Loucy (cell line): ENCODE measurements around the gene USF2.

Experiments
- H2AFZ ChIP-seq: fragments of 200-600 bp; sonication (generic); 2 replicates; pipeline ENCODE4 v1.6.0; 2016; ENCODE audit warnings: antibody characterized with exemption, mild to moderate bottlenecking, low read length, moderate library complexity
- H3F3A ChIP-seq: fragments of 200-600 bp; 2 replicates; pipeline ENCODE4 v1.6.0; 2016; ENCODE audit warnings: antibody characterized with exemption, low read depth, mild to moderate bottlenecking
- H3K27me3 ChIP-seq: fragments of 200-600 bp; sonication (generic); 2 replicates; pipeline ENCODE4 v1.6.1; 2014; ENCODE audit warnings: low read length, mild to moderate bottlenecking; ENCODE audit not compliant: insufficient read depth, poor library complexity, severe bottlenecking
- H3K36me3 ChIP-seq: fragments of 200-600 bp; sonication (generic); 2 replicates; pipeline ENCODE4 v1.6.1; 2016; ENCODE audit warnings: low read length; ENCODE audit not compliant: insufficient read depth
- H3K4me1 ChIP-seq: fragments of 200-600 bp; sonication (generic); 2 replicates; pipeline ENCODE4 v1.5.1; 2014; ENCODE audit warnings: low read length, mild to moderate bottlenecking; ENCODE audit not compliant: insufficient read depth, poor library complexity, severe bottlenecking
- H3K4me2 ChIP-seq: fragments of 200-600 bp; sonication (generic); 2 replicates; pipeline ENCODE4 v1.6.0; 2014; ENCODE audit warnings: antibody characterized with exemption, low read length, low read depth, mild to moderate bottlenecking; ENCODE audit not compliant: poor library complexity, severe bottlenecking
- H3K4me3 ChIP-seq: fragments of 200-600 bp; sonication (generic); 2 replicates; pipeline ENCODE4 v1.5.1; 2014; ENCODE audit warnings: low read length, mild to moderate bottlenecking, mixed read lengths; ENCODE audit not compliant: poor library complexity, severe bottlenecking
- H3K79me2 ChIP-seq: fragments of 200-600 bp; sonication (generic); 2 replicates; pipeline ENCODE4 v1.6.1; 2014; ENCODE audit warnings: low read length; ENCODE audit not compliant: insufficient read depth
- H3K9ac ChIP-seq: fragments of 200-600 bp; sonication (generic); 2 replicates; pipeline ENCODE4 v1.6.0; 2014; ENCODE audit warnings: mild to moderate bottlenecking, low read depth, low read length, moderate library complexity; ENCODE audit not compliant: poor library complexity, severe bottlenecking
- H3K9me2 ChIP-seq: fragments of 200-600 bp; sonication (generic); replicated peaks from 2 replicates; pipeline ENCODE4 v1.6.1; 2016; ENCODE audit warnings: low read depth, low read length, mixed read lengths
- H3K9me3 ChIP-seq: fragments of 200-600 bp; sonication (generic); 2 replicates; pipeline ENCODE4 v1.6.1; 2014; ENCODE audit warnings: mild to moderate bottlenecking, antibody characterized with exemption, low read length, low read depth; ENCODE audit not compliant: insufficient read depth
- H4K20me1 ChIP-seq: fragments of 200-600 bp; sonication (generic); 2 replicates; pipeline ENCODE4 v1.6.0; 2014; ENCODE audit warnings: antibody characterized with exemption, low read length, mild to moderate bottlenecking; ENCODE audit not compliant: insufficient read depth, poor library complexity, severe bottlenecking
- EZH2phosphoT487 ChIP-seq: fragments of 200-600 bp; IDR thresholded peaks from 2 replicates; pipeline ENCODE4 v1.6.1; 2018; ENCODE audit warnings: antibody characterized with exemption, mild to moderate bottlenecking, moderate library complexity, borderline replicate concordance
- TF ChIP-seq, protein P1 (sequence below): fragments of 200-600 bp; sonication (generic); conservative IDR thresholded peaks from 2 replicates; pipeline ENCODE4 v1.5.1; 2014; ENCODE audit warnings: mild to moderate bottlenecking, antibody characterized with exemption, low read length

The USF2 gene

DNA sequence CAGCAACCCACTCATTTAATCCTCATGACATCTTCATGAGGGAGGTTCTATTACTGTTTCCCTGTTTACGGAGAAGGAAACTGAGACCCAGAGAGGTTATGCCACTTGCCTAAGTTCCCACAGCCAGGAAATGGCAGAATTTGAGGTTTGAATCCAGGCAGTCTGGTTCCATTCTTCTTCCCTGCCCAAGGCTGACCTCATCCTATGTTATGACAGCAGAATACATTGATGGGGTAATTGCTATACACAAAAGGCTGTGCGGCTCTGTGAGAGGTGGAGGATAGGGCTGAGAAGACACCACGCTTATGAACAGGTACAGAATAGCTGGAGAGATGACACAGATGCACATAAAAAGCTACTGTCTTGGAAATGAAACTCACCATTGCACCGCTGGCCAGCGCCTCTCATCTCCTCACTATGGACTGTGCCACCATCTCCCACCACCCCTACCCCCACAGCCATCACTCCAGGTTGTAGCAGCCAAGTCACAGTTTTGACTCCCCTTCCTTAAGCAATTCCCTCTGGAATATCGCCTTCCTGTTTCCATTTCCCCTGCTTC is 34.7 kb downstream of the USF2 start:
- Histone ChIP-seq H3K36me3 (no peaks in the 10 kb centered on the region), H4K20me1 (no peaks in the 10 kb centered on the region), H2AFZ (no peak overlapping the region), H3K9ac (no peak overlapping the region), H3K4me3 (no peak overlapping the region), H3K4me2 (no peak overlapping the region), H3K27me3 (no peaks in the 10 kb centered on the region), H3K9me3 (no peaks in the 10 kb centered on the region), H3K4me1 (no peaks in the 10 kb centered on the region), H3F3A (no peaks in the 10 kb centered on the region), H3K79me2 (no peaks in the 10 kb centered on the region), H3K9me2 (no peaks in the 10 kb centered on the region)
- no peak for TF ChIP-seq EZH2phosphoT487
- TF ChIP-seq, protein P1, sequence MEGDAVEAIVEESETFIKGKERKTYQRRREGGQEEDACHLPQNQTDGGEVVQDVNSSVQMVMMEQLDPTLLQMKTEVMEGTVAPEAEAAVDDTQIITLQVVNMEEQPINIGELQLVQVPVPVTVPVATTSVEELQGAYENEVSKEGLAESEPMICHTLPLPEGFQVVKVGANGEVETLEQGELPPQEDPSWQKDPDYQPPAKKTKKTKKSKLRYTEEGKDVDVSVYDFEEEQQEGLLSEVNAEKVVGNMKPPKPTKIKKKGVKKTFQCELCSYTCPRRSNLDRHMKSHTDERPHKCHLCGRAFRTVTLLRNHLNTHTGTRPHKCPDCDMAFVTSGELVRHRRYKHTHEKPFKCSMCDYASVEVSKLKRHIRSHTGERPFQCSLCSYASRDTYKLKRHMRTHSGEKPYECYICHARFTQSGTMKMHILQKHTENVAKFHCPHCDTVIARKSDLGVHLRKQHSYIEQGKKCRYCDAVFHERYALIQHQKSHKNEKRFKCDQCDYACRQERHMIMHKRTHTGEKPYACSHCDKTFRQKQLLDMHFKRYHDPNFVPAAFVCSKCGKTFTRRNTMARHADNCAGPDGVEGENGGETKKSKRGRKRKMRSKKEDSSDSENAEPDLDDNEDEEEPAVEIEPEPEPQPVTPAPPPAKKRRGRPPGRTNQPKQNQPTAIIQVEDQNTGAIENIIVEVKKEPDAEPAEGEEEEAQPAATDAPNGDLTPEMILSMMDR, result no peak

DNA sequence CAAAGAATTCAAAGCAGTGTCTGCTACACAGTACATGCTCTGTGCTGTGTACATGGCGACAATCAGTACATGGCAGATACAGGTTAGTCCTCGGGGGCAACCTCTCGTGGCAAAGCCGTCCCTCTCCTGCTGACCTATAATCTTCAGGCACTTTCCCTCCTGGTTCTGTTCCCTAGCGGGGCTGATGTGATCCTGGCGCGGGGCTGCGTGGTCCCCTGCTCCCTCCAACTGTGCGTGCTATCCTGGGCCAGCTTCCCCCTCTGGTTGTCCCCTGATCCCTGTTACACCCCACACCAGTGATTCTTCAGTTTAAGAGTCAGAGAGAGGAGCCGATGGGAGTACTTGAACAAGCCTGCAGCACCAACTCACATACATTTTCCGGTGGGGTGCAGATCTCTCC is 35.3 kb downstream of the USF2 start:
- Histone ChIP-seq H3K9me2 (no peaks in the 10 kb centered on the region), H3K27me3 (no peaks in the 10 kb centered on the region), H3K4me2 (no peak overlapping the region), H2AFZ (no peak overlapping the region), H3F3A (no peaks in the 10 kb centered on the region), H3K4me1 (no peaks in the 10 kb centered on the region), H3K9ac (no peak overlapping the region), H4K20me1 (no peaks in the 10 kb centered on the region), H3K9me3 (no peaks in the 10 kb centered on the region), H3K36me3 (no peaks in the 10 kb centered on the region), H3K4me3 (no peak overlapping the region), H3K79me2 (no peaks in the 10 kb centered on the region)
- TF ChIP-seq, protein P1, result no peak
- TF ChIP-seq EZH2phosphoT487, result no peak

DNA sequence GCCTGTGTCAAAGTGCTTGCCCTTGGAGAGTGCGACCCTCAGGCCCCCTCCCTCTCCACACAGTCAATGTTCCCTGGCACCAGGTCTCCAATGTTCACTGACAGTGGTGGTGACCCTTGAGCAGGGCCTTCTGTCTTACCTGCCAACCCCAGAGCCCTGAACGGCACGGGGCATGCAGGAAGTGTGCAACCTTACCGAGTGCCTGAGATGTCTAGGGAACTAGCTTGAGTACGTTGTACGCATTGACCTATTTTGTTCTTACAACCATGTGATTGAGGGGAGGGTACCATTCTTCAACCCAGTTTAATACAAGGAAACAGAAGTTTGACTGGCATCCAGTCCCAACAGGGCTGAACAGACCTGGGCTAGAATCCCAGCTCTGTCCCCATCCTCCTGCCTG is 36.4 kb downstream of the USF2 start:
- Histone ChIP-seq H4K20me1 (no peaks in the 10 kb centered on the region), H3F3A (no peaks in the 10 kb centered on the region), H3K4me3 (no peak overlapping the region), H3K9me3 (no peaks in the 10 kb centered on the region), H2AFZ (no peak overlapping the region), H3K4me2 (no peak overlapping the region), H3K9ac (no peak overlapping the region), H3K79me2 (no peaks in the 10 kb centered on the region), H3K4me1 (peaks cover 6% of the 10 kb centered on the region), H3K36me3 (no peaks in the 10 kb centered on the region), H3K27me3 (no peaks in the 10 kb centered on the region), H3K9me2 (no peaks in the 10 kb centered on the region)
- TF ChIP-seq EZH2phosphoT487, result no peak
- TF ChIP-seq, protein P1, result no peak
